Right cardiac atrium (tissue), 5 donors: ENCODE results near the gene CYBB. TPM values are rescaled to one million over a fixed set of nuclear protein-coding genes. Genes with fewer than 3 reads are reported as not detected.

Experiments
- polyA plus RNA-seq: library from polyadenylated mRNA; stranded (reverse); fragments of 200-250 nt; gene quantifications from one replicate; pipeline ENCODE4 v1.2.3, GENCODE V29; 2013
- total RNA-seq, 4 donors: library from RNA; stranded (reverse); fragmentation: NEBNext Ultra II Directional; extraction: Animal tissue kit (Norgen Biotek cat#: 25700); gene quantifications; one replicate each; pipeline ENCODE4 v1.2.1, GENCODE V29; 2021
- donor health status: healthy with polysubstance abuse.
- donor health status: DM: no; HTN: yes; CAD: no.
- donor health status: DM: no; HTN: no; CAD: no.
- donor health status: DM: no; HTN: yes; CAD: no; lungs with severe emphysema.
- donor health status: DM: yes; HTN: yes; CAD: no.

CYBB gene
- total and polyA plus RNA-seq, 5 donors = 2.2 to 42.1 (median 28.6) TPM

Other genes starting within 250 kb of the CYBB start
- under 1 TPM; 0.12 to 0.59 (median 0.37) TPM for gene LANCL3, start 208.4 kb upstream of the CYBB start, total RNA-seq
- gene LANCL3, start 208.4 kb upstream of the CYBB start, polyA plus RNA-seq = 0.11 TPM
- gene XK, start 94.3 kb upstream of the CYBB start, total RNA-seq = 1 to 10 TPM; 6.5 to 9.2 (median 7.7) TPM
- 3.4 TPM for gene XK, start 94.3 kb upstream of the CYBB start, polyA plus RNA-seq
- gene DYNLT3, start 67.5 kb downstream of the CYBB start, total RNA-seq = 10 to 100 TPM; 19.9 to 33.9 (median 22.7) TPM
- 20.5 TPM for gene DYNLT3, start 67.5 kb downstream of the CYBB start, polyA plus RNA-seq
- under 1 TPM in 3 of 4 donors, not detected in 1; 0.06 to 0.39 (median 0.20) TPM for gene SYTL5, start 226.5 kb downstream of the CYBB start, total RNA-seq
- 0.07 TPM for gene SYTL5, start 226.5 kb downstream of the CYBB start, polyA plus RNA-seq